Measurements from ENCODE around the gene FOXK1.

GRCh38 chr7:4760952-4761351 is 78.9 kb downstream of the FOXK1 start:
- TF ChIP-seq CTCF (tag by site-specific recombination; IDR thresholded peaks at IDR 0.05) (no peak), HIC1 (tag by site-specific recombination; IDR thresholded peaks at IDR 0.05) (no peak), SP3 (tag by site-specific recombination; IDR thresholded peaks at IDR 0.05) (no peak), ZNF785 (tag by site-specific recombination; IDR thresholded peaks at IDR 0.05) (no peak), ELK4 (IDR thresholded peaks at IDR 0.05; ENCODE audit: borderline replicate concordance, low read depth, low read length) (no peak), ZNF398 (tag by site-specific recombination; IDR thresholded peaks at IDR 0.05) (no peak), ZBTB44 (tag by site-specific recombination; IDR thresholded peaks at IDR 0.05) (no peak), ZNF2 (tag by site-specific recombination; IDR thresholded peaks at IDR 0.05) (no peak)
